ENCODE results near the gene FEZF2.

FEZF2 gene

DNA sequence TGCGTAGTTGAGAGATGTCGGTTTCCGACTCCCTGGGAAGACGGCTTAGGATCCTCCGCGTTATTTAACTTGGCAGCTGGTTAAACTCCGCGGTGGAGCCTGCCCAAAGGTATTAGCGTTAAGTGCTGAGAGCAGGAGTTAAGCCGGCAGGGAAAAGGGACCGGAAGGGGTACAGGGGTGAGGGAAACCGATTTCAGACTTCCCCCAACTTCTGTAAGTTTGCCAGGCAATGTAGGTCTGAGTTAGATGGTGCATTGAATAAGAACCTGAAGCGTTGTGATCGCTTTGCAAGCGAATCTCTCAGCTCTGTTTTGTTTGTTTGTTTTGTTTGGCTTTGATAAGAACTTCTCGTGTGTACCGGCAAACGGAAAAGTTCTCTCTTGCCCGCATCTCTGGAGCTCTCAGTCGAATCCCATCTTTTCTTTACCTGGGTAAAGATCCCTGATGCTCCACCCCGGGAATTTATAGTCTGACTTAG, 6.0 kb upstream of the FEZF2 start:
- no peaks in the 10 kb centered on the region for H3K79me2 ChIP-seq (ENCODE audit: control insufficient read depth, low read length)
- no peak overlapping the region for H3K4me3 ChIP-seq (ENCODE audit: low read length)
- no peaks in the 10 kb centered on the region for H3K9me3 ChIP-seq (ENCODE audit: control insufficient read depth, insufficient read depth, low read length)
- H3K4me1 ChIP-seq (ENCODE audit: control insufficient read depth, low read length) = no peaks in the 10 kb centered on the region
- H3K4me2 ChIP-seq (ENCODE audit: low read length) = no peak overlapping the region
- H3K9me2 ChIP-seq (replicated peaks; ENCODE audit: control insufficient read depth, low read length) = no peaks in the 10 kb centered on the region
- TF ChIP-seq CTCF (IDR thresholded peaks at IDR 0.05; ENCODE audit: low read depth, low read length, poor library complexity, severe bottlenecking) (no peak), EZH2phosphoT487 (IDR thresholded peaks at IDR 0.05; ENCODE audit: borderline replicate concordance, low read length) (no peak)
- no peaks in the 10 kb centered on the region for H3F3A ChIP-seq (ENCODE audit: control insufficient read depth, insufficient read depth)
- peaks cover 40% of the 10 kb centered on the region for H3K27me3 ChIP-seq (ENCODE audit: control insufficient read depth, low read length)
- H3K36me3 ChIP-seq (ENCODE audit: control insufficient read depth, low read length) = no peaks in the 10 kb centered on the region
- no peak overlapping the region for H3K27ac ChIP-seq (ENCODE audit: low read depth, low read length)
- H4K20me1 ChIP-seq (ENCODE audit: control insufficient read depth, insufficient read depth, low read depth, low read length) = no peaks in the 10 kb centered on the region

GRCh38 chr3:62378921-62379320, 5.6 kb upstream of the FEZF2 start:
- TF ChIP-seq CTCF (IDR thresholded peaks at IDR 0.05; ENCODE audit: low read depth, low read length, poor library complexity, severe bottlenecking) = no peak
- no peak for TF ChIP-seq EZH2phosphoT487 (IDR thresholded peaks at IDR 0.05; ENCODE audit: borderline replicate concordance, low read length)

GRCh38 chr3:62378311-62378789, 5.0 kb upstream of the FEZF2 start:
- Histone ChIP-seq H3K27me3 (ENCODE audit: control insufficient read depth, low read length) (peaks cover 40% of the 10 kb centered on the region), H3K4me1 (ENCODE audit: control insufficient read depth, low read length) (no peaks in the 10 kb centered on the region)

More at GRCh38 chr3:62378921-62379320, 5.6 kb upstream of the FEZF2 start:
- Histone ChIP-seq H3K27ac (ENCODE audit: low read depth, low read length) (no peak overlapping the region), H4K20me1 (ENCODE audit: control insufficient read depth, insufficient read depth, low read depth, low read length) (no peaks in the 10 kb centered on the region), H3F3A (ENCODE audit: control insufficient read depth, insufficient read depth) (no peaks in the 10 kb centered on the region), H3K27me3 (ENCODE audit: control insufficient read depth, low read length) (peaks cover 40% of the 10 kb centered on the region), H3K9me3 (ENCODE audit: control insufficient read depth, insufficient read depth, low read length) (no peaks in the 10 kb centered on the region), H3K9me2 (replicated peaks; ENCODE audit: control insufficient read depth, low read length) (no peaks in the 10 kb centered on the region), H3K36me3 (ENCODE audit: control insufficient read depth, low read length) (no peaks in the 10 kb centered on the region), H3K4me1 (ENCODE audit: control insufficient read depth, low read length) (no peaks in the 10 kb centered on the region), H3K79me2 (ENCODE audit: control insufficient read depth, low read length) (no peaks in the 10 kb centered on the region), H3K4me2 (ENCODE audit: low read length) (no peak overlapping the region), H3K4me3 (ENCODE audit: low read length) (no peak overlapping the region)

More at GRCh38 chr3:62378311-62378789, 5.0 kb upstream of the FEZF2 start:
- H3K36me3 ChIP-seq (ENCODE audit: control insufficient read depth, low read length) = no peaks in the 10 kb centered on the region
- H3K4me2 ChIP-seq (ENCODE audit: low read length) = no peak overlapping the region
- H3K4me3 ChIP-seq (ENCODE audit: low read length) = no peak overlapping the region
- H3K27ac ChIP-seq (ENCODE audit: low read depth, low read length) = no peak overlapping the region
- H3K9me2 ChIP-seq (replicated peaks; ENCODE audit: control insufficient read depth, low read length) = no peaks in the 10 kb centered on the region
- H4K20me1 ChIP-seq (ENCODE audit: control insufficient read depth, insufficient read depth, low read depth, low read length) = no peaks in the 10 kb centered on the region
- H3K9me3 ChIP-seq (ENCODE audit: control insufficient read depth, insufficient read depth, low read length) = no peaks in the 10 kb centered on the region
- no peak for TF ChIP-seq CTCF (IDR thresholded peaks at IDR 0.05; ENCODE audit: low read depth, low read length, poor library complexity, severe bottlenecking)
- H3F3A ChIP-seq (ENCODE audit: control insufficient read depth, insufficient read depth) = no peaks in the 10 kb centered on the region
- H3K79me2 ChIP-seq (ENCODE audit: control insufficient read depth, low read length) = no peaks in the 10 kb centered on the region
